BE2C (cell line): ENCODE measurements around the gene GRIK2.

ENCODE experiments used
- DNase-seq: peaks from one replicate; pipeline ENCODE4 v3.0.0-alpha.2; 2020
- H3K27me3 ChIP-seq: fragments of 250-450 bp; sonication (Bioruptor Pico); 2 replicates; pipeline ENCODE4 v1.5.1; 2020; ENCODE audit warnings: mild to moderate bottlenecking
- H3K36me3 ChIP-seq: fragments of 250-450 bp; sonication (Bioruptor Pico); 2 replicates; pipeline ENCODE4 v1.5.1; 2020; ENCODE audit warnings: mild to moderate bottlenecking
- H3K4me1 ChIP-seq: fragments of 250-450 bp; sonication (Bioruptor Pico); 2 replicates; pipeline ENCODE4 v1.5.1; 2020
- H3K4me3 ChIP-seq: 2 replicates; pipeline ENCODE4 v1.5.1; 2011; ENCODE audit warnings: low read depth, low read length
- H3K9me3 ChIP-seq: fragments of 250-450 bp; sonication (Bioruptor Pico); 2 replicates; pipeline ENCODE4 v1.5.1; 2020
- CTCF ChIP-seq: IDR thresholded peaks from 2 replicates; pipeline ENCODE4 v1.5.1; 2012; ENCODE audit warnings: mild to moderate bottlenecking, low read depth, low read length

The GRIK2 gene

DNA sequence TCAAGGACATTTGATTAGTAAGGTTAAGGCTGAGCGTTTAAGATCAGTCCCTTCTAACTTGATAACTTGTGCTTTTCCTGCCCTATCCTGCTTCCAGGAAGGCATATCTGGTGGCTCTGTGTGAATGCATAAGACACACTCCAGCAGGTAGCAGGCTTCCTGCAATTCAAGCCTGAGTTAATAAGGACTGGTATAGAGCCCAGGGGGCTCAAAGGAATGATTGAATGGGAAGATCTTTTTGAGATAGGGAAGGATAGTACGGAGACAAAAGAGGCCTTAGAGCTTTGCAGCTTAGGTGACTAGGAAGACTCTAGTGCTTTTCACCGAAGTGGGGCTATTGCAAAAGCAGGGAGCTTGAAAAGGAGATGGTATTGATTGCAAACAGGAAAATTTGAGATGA is 307.1 kb downstream of the GRIK2 start:
- no peak overlapping the region for H3K4me3 ChIP-seq
- H3K9me3 ChIP-seq: no peaks in the 10 kb centered on the region
- no peaks in the 10 kb centered on the region for H3K27me3 ChIP-seq
- no peaks in the 10 kb centered on the region for H3K4me1 ChIP-seq
- H3K36me3 ChIP-seq: no peaks in the 10 kb centered on the region
- no peak for DNase-seq
- no peak for TF ChIP-seq CTCF

DNA sequence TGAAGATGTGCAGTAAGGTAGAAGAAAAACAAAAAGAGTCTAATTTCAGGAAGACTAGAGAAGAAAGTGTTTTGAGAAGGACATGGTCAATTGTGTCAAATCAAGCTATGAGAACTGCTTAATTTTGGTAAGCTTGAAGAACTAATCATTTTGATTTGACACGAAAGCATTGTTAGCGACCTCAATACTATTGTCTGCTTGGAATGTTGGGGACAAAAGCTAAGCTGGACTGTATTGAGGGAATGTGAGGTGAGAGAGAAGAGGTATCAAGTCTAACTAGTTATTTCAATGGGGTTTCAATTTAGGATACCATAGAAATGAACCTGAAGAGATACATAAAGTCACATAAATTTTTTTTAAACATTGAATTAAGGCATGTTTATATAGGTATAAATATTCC is 309.8 kb downstream of the GRIK2 start:
- no peaks in the 10 kb centered on the region for H3K4me1 ChIP-seq
- TF ChIP-seq CTCF: no peak
- no peaks in the 10 kb centered on the region for H3K27me3 ChIP-seq
- H3K36me3 ChIP-seq: no peaks in the 10 kb centered on the region
- H3K9me3 ChIP-seq: no peaks in the 10 kb centered on the region
- no peak for DNase-seq
- no peak overlapping the region for H3K4me3 ChIP-seq

DNA sequence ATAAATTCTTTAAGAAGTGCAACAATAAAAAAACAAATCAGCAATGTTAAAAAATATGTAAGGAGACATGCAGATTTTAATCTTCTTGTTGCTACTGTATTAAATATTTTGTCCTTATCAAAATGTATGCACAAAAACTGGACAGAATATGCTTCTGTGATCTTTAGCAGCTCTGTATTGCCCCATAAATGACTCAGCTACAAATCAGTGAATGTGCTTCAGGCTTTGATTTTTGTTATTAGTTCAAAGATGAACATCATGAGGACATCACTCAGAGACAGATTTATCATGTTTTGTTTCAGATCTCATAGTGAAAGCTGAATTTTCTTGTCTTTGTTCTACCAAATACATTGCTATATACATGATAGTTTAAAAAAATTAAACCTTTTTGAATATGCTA is 312.4 kb downstream of the GRIK2 start:
- no peak for DNase-seq
- TF ChIP-seq CTCF: no peak
- H3K4me3 ChIP-seq: no peak overlapping the region
- H3K4me1 ChIP-seq: no peaks in the 10 kb centered on the region
- H3K36me3 ChIP-seq: no peaks in the 10 kb centered on the region
- H3K27me3 ChIP-seq: no peaks in the 10 kb centered on the region
- H3K9me3 ChIP-seq: no peaks in the 10 kb centered on the region

- TF ChIP-seq CTCF: no peak
- H3K36me3 ChIP-seq: no peaks in the 10 kb centered on the region
- DNase-seq: no peak
- H3K4me3 ChIP-seq: no peak overlapping the region
- H3K4me1 ChIP-seq: no peaks in the 10 kb centered on the region
- no peaks in the 10 kb centered on the region for H3K9me3 ChIP-seq
- no peaks in the 10 kb centered on the region for H3K27me3 ChIP-seq
These were observed 313.1 kb downstream of the GRIK2 start for GRCh38 chr6:101706576-101706975.

DNA sequence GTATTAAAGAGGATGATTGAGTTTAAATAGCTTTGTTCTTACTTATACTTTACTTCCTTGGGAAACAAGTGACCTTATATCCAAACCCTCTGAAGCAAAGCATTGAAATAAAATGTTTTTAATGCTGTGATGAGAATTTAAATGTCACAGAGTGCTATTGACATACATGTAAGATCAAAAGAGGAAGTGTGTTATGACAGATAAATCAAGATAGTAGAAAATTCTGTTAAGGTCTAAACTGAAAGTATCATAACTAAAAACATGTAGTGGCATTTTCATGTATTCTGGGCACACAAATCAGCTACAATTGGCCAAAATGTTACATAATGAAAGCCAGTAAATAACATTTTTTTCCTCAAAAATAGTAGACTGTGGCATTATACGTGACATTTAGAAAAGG is 318.0 kb downstream of the GRIK2 start:
- DNase-seq: no peak
- TF ChIP-seq CTCF: no peak
- H3K27me3 ChIP-seq: no peaks in the 10 kb centered on the region
- no peaks in the 10 kb centered on the region for H3K36me3 ChIP-seq
- H3K4me1 ChIP-seq: no peaks in the 10 kb centered on the region
- H3K4me3 ChIP-seq: no peak overlapping the region
- no peaks in the 10 kb centered on the region for H3K9me3 ChIP-seq

- DNase-seq: no peak
- Histone ChIP-seq H3K27me3 (no peaks in the 10 kb centered on the region), H3K4me3 (no peak overlapping the region), H3K4me1 (peaks cover 5% of the 10 kb centered on the region; the same call in 1 of the 2 replicates), H3K9me3 (no peaks in the 10 kb centered on the region), H3K36me3 (no peaks in the 10 kb centered on the region)
- TF ChIP-seq CTCF: no peak
These were observed 322.9 kb downstream of the GRIK2 start for GRCh38 chr6:101716387-101716786.
